ENCODE measurements around the gene POGLUT3.

Gene POGLUT3

GRCh38 chr11:108498046-108498815 is at the start of gene POGLUT3:
POGLUT3 (minus strand) TSS chr11:108498384; CDS start chr11:108498366, 18 bp downstream.
- peak; percentile 20 for DNase-seq (ENCODE audit: low read depth)

GRCh38 chr11:108545909-108546501 is 47.8 kb upstream of the POGLUT3 start:
- DNase-seq (ENCODE audit: low read depth): no peak

GRCh38 chr11:108543316-108543964 is 45.3 kb upstream of the POGLUT3 start:
- DNase-seq (ENCODE audit: low read depth): no peak

- DNase-seq (ENCODE audit: low read depth): no peak
Observed at GRCh38 chr11:108541531-108541930, 43.3 kb upstream of the POGLUT3 start.

GRCh38 chr11:108538502-108538901 is 40.3 kb upstream of the POGLUT3 start:
- DNase-seq (ENCODE audit: low read depth): no peak

GRCh38 chr11:108538022-108538424 is 39.8 kb upstream of the POGLUT3 start:
- DNase-seq (ENCODE audit: low read depth): no peak

GRCh38 chr11:108536783-108537182 is 38.6 kb upstream of the POGLUT3 start:
- DNase-seq (ENCODE audit: low read depth): no peak

GRCh38 chr11:108535384-108535955 is 37.3 kb upstream of the POGLUT3 start:
- DNase-seq (ENCODE audit: low read depth): no peak

GRCh38 chr11:108534274-108534882 is 36.2 kb upstream of the POGLUT3 start:
- no peak for DNase-seq (ENCODE audit: low read depth)

- no peak for DNase-seq (ENCODE audit: low read depth)
Observed at GRCh38 chr11:108530426-108530825, 32.2 kb upstream of the POGLUT3 start.

GRCh38 chr11:108527382-108527781 is 29.2 kb upstream of the POGLUT3 start:
- no peak for DNase-seq (ENCODE audit: low read depth)

GRCh38 chr11:108525161-108525560 is 27.0 kb upstream of the POGLUT3 start:
- no peak for DNase-seq (ENCODE audit: low read depth)

- DNase-seq (ENCODE audit: low read depth): no peak
Observed at GRCh38 chr11:108524422-108524821, 26.2 kb upstream of the POGLUT3 start.

GRCh38 chr11:108522318-108522717 is 24.1 kb upstream of the POGLUT3 start:
- no peak for DNase-seq (ENCODE audit: low read depth)

GRCh38 chr11:108518581-108518980 is 20.4 kb upstream of the POGLUT3 start:
- no peak for DNase-seq (ENCODE audit: low read depth)

- no peak for DNase-seq (ENCODE audit: low read depth)
Observed at GRCh38 chr11:108516125-108516524, 17.9 kb upstream of the POGLUT3 start.

- no peak for DNase-seq (ENCODE audit: low read depth)
Observed at GRCh38 chr11:108512708-108513107, 14.5 kb upstream of the POGLUT3 start.

- DNase-seq (ENCODE audit: low read depth): no peak
Observed at GRCh38 chr11:108511851-108512474, 13.8 kb upstream of the POGLUT3 start.

GRCh38 chr11:108508653-108509593 is 10.7 kb upstream of the POGLUT3 start:
- DNase-seq (ENCODE audit: low read depth): no peak

- no peak for DNase-seq (ENCODE audit: low read depth)
Observed at GRCh38 chr11:108501396-108501795, 3.2 kb upstream of the POGLUT3 start.

GRCh38 chr11:108500721-108501120 is 2.5 kb upstream of the POGLUT3 start:
- DNase-seq (ENCODE audit: low read depth): no peak
